ENCODE data around the gene RNF130.

RNF130 gene

GRCh38 chr5:179960204-179960831 lies 111.2 kb downstream of the RNF130 start:
- TF ChIP-seq NFIC (IDR thresholded peaks at IDR 0.05) (no peak), EP300 (IDR thresholded peaks at IDR 0.05; ENCODE audit: borderline replicate concordance) (no peak), ZBTB7A (IDR thresholded peaks at IDR 0.05; ENCODE audit: low read depth) (no peak), USF1 (IDR thresholded peaks at IDR 0.05) (no peak), CREB1 (IDR thresholded peaks at IDR 0.05; ENCODE audit: low read depth) (no peak), RAD21 (IDR thresholded peaks at IDR 0.05; ENCODE audit: low read depth) (no peak), CEBPB (IDR thresholded peaks at IDR 0.05) (no peak), YY1 (IDR thresholded peaks at IDR 0.05; ENCODE audit: low read depth) (no peak), EGR1 (IDR thresholded peaks at IDR 0.05) (no peak), FOXM1 (IDR thresholded peaks at IDR 0.05; ENCODE audit: borderline replicate concordance, low read depth) (no peak), TEAD4 (IDR thresholded peaks at IDR 0.05) (no peak), TAF1 (IDR thresholded peaks at IDR 0.05; ENCODE audit: low read depth) (no peak), TCF12 (IDR thresholded peaks at IDR 0.05; ENCODE audit: low read depth) (no peak)
- TF ChIP-seq, protein P1, sequence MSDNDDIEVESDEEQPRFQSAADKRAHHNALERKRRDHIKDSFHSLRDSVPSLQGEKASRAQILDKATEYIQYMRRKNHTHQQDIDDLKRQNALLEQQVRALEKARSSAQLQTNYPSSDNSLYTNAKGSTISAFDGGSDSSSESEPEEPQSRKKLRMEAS (IDR thresholded peaks at IDR 0.05), result no peak
- TF ChIP-seq, protein P2, sequence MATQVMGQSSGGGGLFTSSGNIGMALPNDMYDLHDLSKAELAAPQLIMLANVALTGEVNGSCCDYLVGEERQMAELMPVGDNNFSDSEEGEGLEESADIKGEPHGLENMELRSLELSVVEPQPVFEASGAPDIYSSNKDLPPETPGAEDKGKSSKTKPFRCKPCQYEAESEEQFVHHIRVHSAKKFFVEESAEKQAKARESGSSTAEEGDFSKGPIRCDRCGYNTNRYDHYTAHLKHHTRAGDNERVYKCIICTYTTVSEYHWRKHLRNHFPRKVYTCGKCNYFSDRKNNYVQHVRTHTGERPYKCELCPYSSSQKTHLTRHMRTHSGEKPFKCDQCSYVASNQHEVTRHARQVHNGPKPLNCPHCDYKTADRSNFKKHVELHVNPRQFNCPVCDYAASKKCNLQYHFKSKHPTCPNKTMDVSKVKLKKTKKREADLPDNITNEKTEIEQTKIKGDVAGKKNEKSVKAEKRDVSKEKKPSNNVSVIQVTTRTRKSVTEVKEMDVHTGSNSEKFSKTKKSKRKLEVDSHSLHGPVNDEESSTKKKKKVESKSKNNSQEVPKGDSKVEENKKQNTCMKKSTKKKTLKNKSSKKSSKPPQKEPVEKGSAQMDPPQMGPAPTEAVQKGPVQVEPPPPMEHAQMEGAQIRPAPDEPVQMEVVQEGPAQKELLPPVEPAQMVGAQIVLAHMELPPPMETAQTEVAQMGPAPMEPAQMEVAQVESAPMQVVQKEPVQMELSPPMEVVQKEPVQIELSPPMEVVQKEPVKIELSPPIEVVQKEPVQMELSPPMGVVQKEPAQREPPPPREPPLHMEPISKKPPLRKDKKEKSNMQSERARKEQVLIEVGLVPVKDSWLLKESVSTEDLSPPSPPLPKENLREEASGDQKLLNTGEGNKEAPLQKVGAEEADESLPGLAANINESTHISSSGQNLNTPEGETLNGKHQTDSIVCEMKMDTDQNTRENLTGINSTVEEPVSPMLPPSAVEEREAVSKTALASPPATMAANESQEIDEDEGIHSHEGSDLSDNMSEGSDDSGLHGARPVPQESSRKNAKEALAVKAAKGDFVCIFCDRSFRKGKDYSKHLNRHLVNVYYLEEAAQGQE (IDR thresholded peaks at IDR 0.05; ENCODE audit: low read depth), result no peak

DNA sequence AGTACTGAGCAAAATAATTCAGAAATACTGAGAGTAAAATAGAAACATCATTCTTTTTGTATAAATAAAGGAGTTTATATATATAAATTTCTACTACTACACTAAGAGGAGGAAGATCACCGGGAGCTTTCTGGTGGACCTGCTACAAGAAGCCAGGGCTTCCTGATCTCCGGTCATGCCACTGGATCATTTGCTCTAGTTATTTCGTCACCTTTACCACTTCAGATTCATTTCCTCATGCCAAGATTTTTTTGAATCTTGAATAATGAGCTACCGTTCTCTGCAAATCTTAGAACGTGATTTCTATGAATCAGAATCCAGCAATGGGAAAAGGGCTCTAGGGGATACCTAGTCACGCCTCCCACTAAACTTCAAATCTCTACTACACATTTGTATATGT lies 111.9 kb downstream of the RNF130 start:
- no peak for TF ChIP-seq TEAD4 (IDR thresholded peaks at IDR 0.05)
- TF ChIP-seq ZBTB7A (IDR thresholded peaks at IDR 0.05; ENCODE audit: low read depth), result no peak
- no peak for TF ChIP-seq NFIC (IDR thresholded peaks at IDR 0.05)
- no peak for TF ChIP-seq TCF12 (IDR thresholded peaks at IDR 0.05; ENCODE audit: low read depth)
- TF ChIP-seq, protein P1 (IDR thresholded peaks at IDR 0.05), result no peak
- no peak for TF ChIP-seq USF1 (IDR thresholded peaks at IDR 0.05)
- TF ChIP-seq FOXM1 (IDR thresholded peaks at IDR 0.05; ENCODE audit: borderline replicate concordance, low read depth), result no peak

DNA sequence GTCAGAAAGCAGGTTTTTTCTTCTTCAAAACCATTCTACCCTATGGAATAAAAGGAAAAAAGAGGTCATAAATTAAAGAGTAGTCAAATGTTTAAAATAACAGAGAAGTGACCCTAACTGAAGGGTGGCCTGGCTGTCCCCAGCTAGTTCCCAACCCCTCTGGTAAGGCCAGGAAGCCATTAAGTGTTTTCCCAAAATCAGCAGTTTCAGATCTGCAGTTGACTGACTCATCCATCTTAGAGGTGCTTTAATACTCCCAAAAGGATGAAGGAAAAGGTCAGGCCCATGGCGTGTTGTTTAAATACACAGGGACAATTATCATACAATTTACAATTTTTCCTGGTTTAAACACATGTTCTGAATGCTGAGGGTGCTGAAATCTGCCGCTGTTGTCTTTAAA lies 115.9 kb downstream of the RNF130 start:
- TF ChIP-seq CREB1 (IDR thresholded peaks at IDR 0.05; ENCODE audit: low read depth) (no peak), CEBPB (IDR thresholded peaks at IDR 0.05) (no peak), TCF12 (IDR thresholded peaks at IDR 0.05; ENCODE audit: low read depth) (no peak), EGR1 (IDR thresholded peaks at IDR 0.05) (no peak), NFIC (IDR thresholded peaks at IDR 0.05) (no peak), YY1 (IDR thresholded peaks at IDR 0.05; ENCODE audit: low read depth) (no peak), USF1 (IDR thresholded peaks at IDR 0.05) (no peak), ZBTB7A (IDR thresholded peaks at IDR 0.05; ENCODE audit: low read depth) (no peak), FOXM1 (IDR thresholded peaks at IDR 0.05; ENCODE audit: borderline replicate concordance, low read depth) (no peak), TAF1 (IDR thresholded peaks at IDR 0.05; ENCODE audit: low read depth) (no peak), EP300 (IDR thresholded peaks at IDR 0.05; ENCODE audit: borderline replicate concordance) (no peak)
- TF ChIP-seq, protein P1 (IDR thresholded peaks at IDR 0.05), result no peak
- TF ChIP-seq, protein P2 (IDR thresholded peaks at IDR 0.05; ENCODE audit: low read depth), result no peak

DNA sequence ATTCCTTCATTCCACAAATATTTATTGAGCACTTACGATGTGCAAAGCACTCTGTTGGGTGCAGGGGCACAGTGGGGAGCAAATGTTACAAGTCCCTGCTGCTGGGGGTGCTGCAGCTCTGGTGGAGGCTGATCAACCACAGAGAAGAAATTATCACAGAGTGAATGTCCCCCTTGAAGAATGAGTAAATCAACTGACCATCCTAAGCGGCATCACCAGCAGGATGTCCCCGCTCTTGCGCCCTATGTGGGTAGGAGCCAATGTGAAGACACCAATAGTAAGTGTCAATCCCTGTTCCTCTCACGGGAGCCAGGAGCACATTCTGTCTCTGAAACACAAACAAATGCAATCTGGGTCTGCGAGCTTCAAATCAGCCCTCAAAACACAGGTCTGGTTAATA lies 116.5 kb downstream of the RNF130 start:
- TF ChIP-seq CEBPB (IDR thresholded peaks at IDR 0.05) (no peak), RAD21 (IDR thresholded peaks at IDR 0.05; ENCODE audit: low read depth) (no peak), EP300 (IDR thresholded peaks at IDR 0.05; ENCODE audit: borderline replicate concordance) (no peak), TEAD4 (IDR thresholded peaks at IDR 0.05) (no peak), TAF1 (IDR thresholded peaks at IDR 0.05; ENCODE audit: low read depth) (no peak), YY1 (IDR thresholded peaks at IDR 0.05; ENCODE audit: low read depth) (no peak), USF1 (IDR thresholded peaks at IDR 0.05) (no peak), NFIC (IDR thresholded peaks at IDR 0.05) (no peak), FOXM1 (IDR thresholded peaks at IDR 0.05; ENCODE audit: borderline replicate concordance, low read depth) (no peak), CREB1 (IDR thresholded peaks at IDR 0.05; ENCODE audit: low read depth) (no peak), ZBTB7A (IDR thresholded peaks at IDR 0.05; ENCODE audit: low read depth) (no peak), TCF12 (IDR thresholded peaks at IDR 0.05; ENCODE audit: low read depth) (no peak), EGR1 (IDR thresholded peaks at IDR 0.05) (no peak)
- TF ChIP-seq, protein P2 (IDR thresholded peaks at IDR 0.05; ENCODE audit: low read depth), result no peak
- TF ChIP-seq, protein P1 (IDR thresholded peaks at IDR 0.05), result no peak
